Activated effector memory CD4-positive, alpha-beta T cell treated with anti-CD3 and anti-CD28 coated beads, Interleukin-2, amount 50 U/mL, for 16 hours (primary cell): ENCODE data around the gene JRKL.
"Not testable (repeated sequence)": the region's sequence is repeated elsewhere in the genome, so short reads cannot be mapped to it uniquely, and the experiment has no call there.

Experiments used
- DNase-seq: peaks from one replicate; pipeline ENCODE4 v3.0.0-alpha.2; 2020

The JRKL gene

GRCh38 chr11:96396637-96397036, 6.8 kb downstream of the JRKL start:
- DNase-seq: no peak

GRCh38 chr11:96397863-96398262, 8.1 kb downstream of the JRKL start:
- no peak for DNase-seq

GRCh38 chr11:96400697-96401096, 10.9 kb downstream of the JRKL start:
- no peak for DNase-seq

- DNase-seq: not testable (repeated sequence)
These were observed 21.6 kb downstream of the JRKL start for GRCh38 chr11:96411412-96411811.

- DNase-seq: no peak
These were observed 23.1 kb downstream of the JRKL start for GRCh38 chr11:96412761-96413381.

- no peak for DNase-seq
These were observed 23.6 kb downstream of the JRKL start for GRCh38 chr11:96413408-96413807.

- DNase-seq: no peak
These were observed 34.9 kb downstream of the JRKL start for GRCh38 chr11:96424693-96425092.

- no peak for DNase-seq
These were observed 40.9 kb downstream of the JRKL start for GRCh38 chr11:96430668-96431067.

GRCh38 chr11:96432654-96433053, 42.8 kb downstream of the JRKL start:
- DNase-seq: not testable (repeated sequence)
